HL-60 (cell line): Measurements from ENCODE around the gene SEPTIN11.

Experiments
- DNase-seq, 2 experiments: peaks; one replicate each; pipeline ENCODE4 v3.0.0-alpha.2; 2010 to 2020; ENCODE audit warnings: low read depth in 1 of 2, low spot score in 1 of 2
- H3K27ac ChIP-seq: fragments of 250-450 bp; sonication (Bioruptor Pico); replicated peaks from 2 replicates; pipeline ENCODE4 v1.5.1; 2020; ENCODE audit warnings: mild to moderate bottlenecking, moderate library complexity
- H3K27me3 ChIP-seq: fragments of 250-450 bp; sonication (Bioruptor Pico); 2 replicates; pipeline ENCODE4 v1.5.1; 2021; ENCODE audit warnings: mild to moderate bottlenecking, moderate library complexity; ENCODE audit not compliant: insufficient read depth, poor library complexity, severe bottlenecking
- H3K4me3 ChIP-seq: replicated peaks from 2 replicates; pipeline ENCODE4 v1.5.1; 2011; ENCODE audit warnings: mild to moderate bottlenecking, control low read depth, low read length; ENCODE audit not compliant: insufficient read depth
- CTCF ChIP-seq: IDR thresholded peaks from one replicate; pipeline ENCODE4 v1.5.1; 2011; ENCODE audit warnings: low read length, control low read depth, inconsistent platforms; ENCODE audit not compliant: insufficient read depth
- GABPA ChIP-seq: IDR thresholded peaks from 2 replicates; pipeline ENCODE4 v1.6.1; 2012; ENCODE audit warnings: low read depth
- POLR2AphosphoS5 ChIP-seq: IDR thresholded peaks from 2 replicates; pipeline ENCODE4 v1.6.1; 2012; ENCODE audit warnings: low read depth
- REST ChIP-seq: IDR thresholded peaks from 2 replicates; pipeline ENCODE4 v1.6.1; 2012; ENCODE audit warnings: low read depth; ENCODE audit not compliant: insufficient replicate concordance
- SPI1 ChIP-seq: IDR thresholded peaks from 2 replicates; pipeline ENCODE4 v1.6.1; 2012; ENCODE audit warnings: low read depth, mild to moderate bottlenecking, borderline replicate concordance

SEPTIN11 gene

GRCh38 chr4:76931087-76931486 lies 18.5 kb upstream of the SEPTIN11 start:
- Histone ChIP-seq H3K27me3 (no peaks in the 10 kb centered on the region), H3K4me3 (no peak overlapping the region), H3K27ac (no peak overlapping the region)
- no peak for TF ChIP-seq CTCF
- no peak for TF ChIP-seq POLR2AphosphoS5
- TF ChIP-seq SPI1: no peak
- no peak for TF ChIP-seq REST
- no peak for TF ChIP-seq GABPA
- no peak for DNase-seq

DNA sequence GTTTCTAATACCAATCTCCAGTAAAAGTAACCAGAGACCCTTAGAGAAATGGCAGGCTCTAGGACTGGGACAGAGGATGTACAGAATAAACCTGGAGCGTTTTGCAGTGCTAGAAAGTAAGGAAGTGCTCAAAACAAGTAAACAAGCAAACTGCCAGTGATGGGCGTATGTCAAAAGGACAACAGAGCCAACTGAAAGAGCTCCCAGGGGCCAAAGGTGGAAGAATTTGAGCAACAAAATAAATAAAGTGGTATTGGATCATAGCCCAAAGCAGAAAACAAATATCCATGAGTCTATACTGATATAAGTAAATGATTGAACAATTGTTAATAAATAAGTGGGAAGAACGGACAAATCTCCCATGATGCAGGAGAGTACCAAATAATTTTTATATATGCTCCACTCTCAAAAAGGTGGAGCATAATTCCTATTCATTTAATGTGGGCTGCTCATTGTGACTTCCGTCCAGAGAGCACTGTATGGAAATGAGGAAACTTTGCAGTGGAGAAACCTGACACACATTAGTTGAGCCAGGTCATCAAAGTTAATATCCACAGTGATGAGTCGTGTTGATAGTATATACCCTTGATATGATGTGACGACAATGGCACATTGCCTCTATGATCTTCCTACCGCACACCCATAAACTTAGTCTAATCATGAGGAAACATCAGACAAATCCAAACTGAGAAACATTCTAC lies 17.8 kb upstream of the SEPTIN11 start:
- Histone ChIP-seq H3K27me3 (no peaks in the 10 kb centered on the region), H3K4me3 (no peak overlapping the region), H3K27ac (no peak overlapping the region)
- TF ChIP-seq SPI1 (no peak), GABPA (no peak), CTCF (no peak), REST (no peak), POLR2AphosphoS5 (no peak)
- DNase-seq: no peak

- H3K27me3 ChIP-seq: no peaks in the 10 kb centered on the region
- DNase-seq: no peak
- H3K27ac ChIP-seq: no peak overlapping the region
- H3K4me3 ChIP-seq: no peak overlapping the region
- TF ChIP-seq REST (no peak), GABPA (no peak), CTCF (no peak), SPI1 (no peak), POLR2AphosphoS5 (no peak)
These were observed 10.4 kb upstream of the SEPTIN11 start for GRCh38 chr4:76939184-76939583.
